ENCODE data around the gene GRM2.

Gene GRM2

GRCh38 chr3:51681453-51681852, 25.4 kb upstream of the GRM2 start:
- TF ChIP-seq SP1 (IDR thresholded peaks at IDR 0.05) (no peak), TARDBP (IDR thresholded peaks at IDR 0.05) (no peak)

GRCh38 chr3:51682079-51682478, 24.8 kb upstream of the GRM2 start:
- TF ChIP-seq FOXA1 (IDR thresholded peaks at IDR 0.05) (no peak), ZNF384 (IDR thresholded peaks at IDR 0.05) (no peak), SUZ12 (IDR thresholded peaks at IDR 0.05) (no peak), L3MBTL2 (conservative IDR thresholded peaks at IDR 0.05) (no peak), ARNT (IDR thresholded peaks at IDR 0.05) (no peak), NFRKB (IDR thresholded peaks at IDR 0.05) (no peak), BHLHE40 (IDR thresholded peaks at IDR 0.05; ENCODE audit: borderline replicate concordance) (no peak), FOXM1 (IDR thresholded peaks at IDR 0.05; ENCODE audit: borderline replicate concordance) (no peak), FOXK2 (IDR thresholded peaks at IDR 0.05) (no peak), LEF1 (IDR thresholded peaks at IDR 0.05; ENCODE audit: borderline replicate concordance) (no peak), HDGF (IDR thresholded peaks at IDR 0.05; ENCODE audit: borderline replicate concordance) (no peak), TARDBP (IDR thresholded peaks at IDR 0.05) (no peak), PKNOX1 (IDR thresholded peaks at IDR 0.05) (no peak), ELF4 (IDR thresholded peaks at IDR 0.05) (no peak), CTBP1 (IDR thresholded peaks at IDR 0.05; ENCODE audit: borderline replicate concordance) (no peak), SP1 (IDR thresholded peaks at IDR 0.05) (no peak)
- ChIA-PET CTCF (interaction anchor here (0.6 to 2.1 kb wide), 12 partner anchors 9 to 1070 kb away, joined by 3 to 19 read pairs (median 5); partner anchors contain the start of genes DCAF1 and TEX264), POLR2A (interaction anchor here (2.4 to 3.6 kb wide), 2 partner anchors 11 to 182 kb away, joined by 16 to 29 read pairs; partner anchors contain the start of genes DCAF1 and TEX264)
- peak; percentile 77 for DNase-seq (ENCODE audit: extremely low spot score)

More at GRCh38 chr3:51681453-51681852, 25.4 kb upstream of the GRM2 start:
- ChIA-PET CTCF (interaction anchor here (1.0 to 2.1 kb wide), 7 partner anchors 8 to 292 kb away, joined by 3 to 19 read pairs (median 6); partner anchors contain the start of genes DCAF1 and TEX264), POLR2A (interaction anchor here (2.4 to 3.6 kb wide), 2 partner anchors 10 to 181 kb away, joined by 16 to 29 read pairs; partner anchors contain the start of genes DCAF1 and TEX264)
- DNase-seq (ENCODE audit: extremely low spot score): no peak

GRCh38 chr3:51682526-51682925, 24.3 kb upstream of the GRM2 start:
- DNase-seq (ENCODE audit: extremely low spot score): no peak
- TF ChIP-seq SUZ12 (IDR thresholded peaks at IDR 0.05): no peak
- TF ChIP-seq ARNT (IDR thresholded peaks at IDR 0.05): no peak
- no peak for TF ChIP-seq FOXA1 (IDR thresholded peaks at IDR 0.05)
- TF ChIP-seq FOXK2 (IDR thresholded peaks at IDR 0.05): no peak
- no peak for TF ChIP-seq SP1 (IDR thresholded peaks at IDR 0.05)
- no peak for TF ChIP-seq ELF4 (IDR thresholded peaks at IDR 0.05)
- no peak for TF ChIP-seq HDGF (IDR thresholded peaks at IDR 0.05; ENCODE audit: borderline replicate concordance)
- no peak for TF ChIP-seq BHLHE40 (IDR thresholded peaks at IDR 0.05; ENCODE audit: borderline replicate concordance)
- TF ChIP-seq TARDBP (IDR thresholded peaks at IDR 0.05): no peak
- TF ChIP-seq NFRKB (IDR thresholded peaks at IDR 0.05): no peak
- no peak for TF ChIP-seq CTBP1 (IDR thresholded peaks at IDR 0.05; ENCODE audit: borderline replicate concordance)
- POLR2A ChIA-PET: interaction anchor here (2.4 to 3.6 kb wide), 2 partner anchors 11 to 182 kb away, joined by 16 to 29 read pairs; partner anchors contain the start of genes DCAF1 and TEX264
- CTCF ChIA-PET: interaction anchor here (0.6 to 2.1 kb wide), 11 partner anchors 9 to 1070 kb away, joined by 3 to 19 read pairs (median 6); partner anchors contain the start of genes DCAF1 and TEX264

GRCh38 chr3:51683566-51683965, 23.3 kb upstream of the GRM2 start:
- CTCF ChIA-PET: no interaction called here
- TF ChIP-seq CTBP1 (IDR thresholded peaks at IDR 0.05; ENCODE audit: borderline replicate concordance) (no peak), FOXM1 (IDR thresholded peaks at IDR 0.05; ENCODE audit: borderline replicate concordance) (no peak), FOXA1 (IDR thresholded peaks at IDR 0.05) (no peak), TARDBP (IDR thresholded peaks at IDR 0.05) (no peak), ELF4 (IDR thresholded peaks at IDR 0.05) (no peak), BHLHE40 (IDR thresholded peaks at IDR 0.05; ENCODE audit: borderline replicate concordance) (no peak), L3MBTL2 (conservative IDR thresholded peaks at IDR 0.05) (no peak)
- POLR2A ChIA-PET: no interaction called here
- DNase-seq (ENCODE audit: extremely low spot score): no peak

- ChIA-PET CTCF (no interaction called here), POLR2A (no interaction called here)
- TF ChIP-seq LEF1 (IDR thresholded peaks at IDR 0.05; ENCODE audit: borderline replicate concordance) (no peak), TARDBP (IDR thresholded peaks at IDR 0.05) (no peak), CTBP1 (IDR thresholded peaks at IDR 0.05; ENCODE audit: borderline replicate concordance) (no peak), ELF4 (IDR thresholded peaks at IDR 0.05) (no peak), HDGF (IDR thresholded peaks at IDR 0.05; ENCODE audit: borderline replicate concordance) (no peak), L3MBTL2 (conservative IDR thresholded peaks at IDR 0.05) (no peak), ZNF384 (IDR thresholded peaks at IDR 0.05) (no peak), ARNT (IDR thresholded peaks at IDR 0.05) (no peak), FOXK2 (IDR thresholded peaks at IDR 0.05) (no peak), FOXA1 (IDR thresholded peaks at IDR 0.05) (no peak), PKNOX1 (IDR thresholded peaks at IDR 0.05) (no peak), NFRKB (IDR thresholded peaks at IDR 0.05) (no peak), SP1 (IDR thresholded peaks at IDR 0.05) (no peak), BHLHE40 (IDR thresholded peaks at IDR 0.05; ENCODE audit: borderline replicate concordance) (no peak), SUZ12 (IDR thresholded peaks at IDR 0.05) (no peak), FOXM1 (IDR thresholded peaks at IDR 0.05; ENCODE audit: borderline replicate concordance) (no peak)
- DNase-seq (ENCODE audit: extremely low spot score): no peak
These were observed 21.7 kb upstream of the GRM2 start for GRCh38 chr3:51684971-51685751.

GRCh38 chr3:51686056-51686455, 20.8 kb upstream of the GRM2 start:
- TF ChIP-seq NFRKB (IDR thresholded peaks at IDR 0.05) (no peak), HDGF (IDR thresholded peaks at IDR 0.05; ENCODE audit: borderline replicate concordance) (no peak), FOXA1 (IDR thresholded peaks at IDR 0.05) (no peak), ZNF384 (IDR thresholded peaks at IDR 0.05) (no peak), PKNOX1 (IDR thresholded peaks at IDR 0.05) (no peak), FOXM1 (IDR thresholded peaks at IDR 0.05; ENCODE audit: borderline replicate concordance) (no peak), SP1 (IDR thresholded peaks at IDR 0.05) (no peak), LEF1 (IDR thresholded peaks at IDR 0.05; ENCODE audit: borderline replicate concordance) (no peak), TARDBP (IDR thresholded peaks at IDR 0.05) (no peak), BHLHE40 (IDR thresholded peaks at IDR 0.05; ENCODE audit: borderline replicate concordance) (no peak), CTBP1 (IDR thresholded peaks at IDR 0.05; ENCODE audit: borderline replicate concordance) (no peak), SUZ12 (IDR thresholded peaks at IDR 0.05) (no peak), ARNT (IDR thresholded peaks at IDR 0.05) (no peak), L3MBTL2 (conservative IDR thresholded peaks at IDR 0.05) (no peak), ELF4 (IDR thresholded peaks at IDR 0.05) (no peak), FOXK2 (IDR thresholded peaks at IDR 0.05) (no peak)
- no peak for DNase-seq (ENCODE audit: extremely low spot score)
- CTCF ChIA-PET: no interaction called here
- POLR2A ChIA-PET: no interaction called here
